Neural cell (in vitro differentiated cells): ENCODE data around the gene SEMA4F. TPM values are rescaled to one million over a fixed set of nuclear protein-coding genes. Genes with fewer than 3 reads are reported as not detected.
A peak's percentile ranks its signal among the peaks of the same experiment; 100 is the strongest.

Experiments used
- H2AFZ ChIP-seq: fragments of 200-600, 300-800 bp; sonication (generic), shearing (Covaris generic); 2 replicates; pipeline ENCODE4 v1.6.0; 2014; ENCODE audit warnings: low read depth, mild to moderate bottlenecking, antibody characterized with exemption, low read length, moderate library complexity
- H3F3A ChIP-seq: fragments of 200-600 bp; shearing (Covaris generic); 2 replicates; pipeline ENCODE4 v1.6.1; 2016; ENCODE audit warnings: mild to moderate bottlenecking, moderate library complexity, mixed read lengths, antibody characterized with exemption, low read length; ENCODE audit not compliant: insufficient read depth, poor library complexity, severe bottlenecking
- H3K27ac ChIP-seq: fragments of 200-600, 300-800 bp; sonication (generic), shearing (Covaris generic); 2 replicates; pipeline ENCODE4 v1.5.1; 2014; ENCODE audit warnings: mild to moderate bottlenecking, low read length, moderate library complexity
- H3K27me3 ChIP-seq: fragments of 300-800, 200-600 bp; sonication (generic), shearing (Covaris generic); 2 replicates; pipeline ENCODE4 v1.6.0; 2014; ENCODE audit warnings: mild to moderate bottlenecking, low read depth, low read length, moderate library complexity; ENCODE audit not compliant: insufficient read depth
- H3K36me3 ChIP-seq: fragments of 300-800, 200-600 bp; sonication (generic), shearing (Covaris generic); 2 replicates; pipeline ENCODE4 v1.5.1; 2014; ENCODE audit warnings: mild to moderate bottlenecking, antibody characterized with exemption, low read length, moderate library complexity; ENCODE audit not compliant: insufficient read depth
- H3K4me2 ChIP-seq: fragments of 300-800, 200-600 bp; sonication (generic), shearing (Covaris generic); 2 replicates; pipeline ENCODE4 v1.6.0; 2014; ENCODE audit warnings: mild to moderate bottlenecking, low read length
- H3K4me3 ChIP-seq: fragments of 300-800, 200-600 bp; sonication (generic), shearing (Covaris generic); 2 replicates; pipeline ENCODE4 v1.5.1; 2014; ENCODE audit warnings: mild to moderate bottlenecking, low read length, moderate library complexity
- H3K79me2 ChIP-seq: fragments of 200-600 bp; shearing (Covaris generic); replicated peaks from 2 replicates; pipeline ENCODE4 v1.6.0; 2014; ENCODE audit warnings: mild to moderate bottlenecking, low read length, moderate library complexity; ENCODE audit not compliant: insufficient read depth
- H3K9ac ChIP-seq: fragments of 300-800, 200-600 bp; sonication (generic), shearing (Covaris generic); 2 replicates; pipeline ENCODE4 v1.6.1; 2016; ENCODE audit warnings: mild to moderate bottlenecking, low read length, mixed read lengths
- H3K9me2 ChIP-seq: fragments of 200-600 bp; shearing (Covaris generic); 2 replicates; pipeline ENCODE4 v1.6.1; 2016; ENCODE audit warnings: mild to moderate bottlenecking, low read length, mixed read lengths; ENCODE audit not compliant: insufficient read depth
- H3K9me3 ChIP-seq: fragments of 200-600, 300-800 bp; sonication (generic), shearing (Covaris generic); 2 replicates; pipeline ENCODE4 v1.6.1; 2016; ENCODE audit warnings: mild to moderate bottlenecking, mixed run types, low read length, moderate library complexity, mixed read lengths
- H4K20me1 ChIP-seq: fragments of 200-600 bp; shearing (Covaris generic); 2 replicates; pipeline ENCODE4 v1.6.1; 2016; ENCODE audit warnings: mild to moderate bottlenecking, mixed run types; ENCODE audit not compliant: insufficient read depth
- EP300 ChIP-seq: fragments of 450-650 bp; conservative IDR thresholded peaks from 2 replicates; pipeline ENCODE4 v1.6.1; 2014; ENCODE audit warnings: antibody characterized with exemption, mild to moderate bottlenecking, moderate library complexity; ENCODE audit not compliant: poor library complexity, severe bottlenecking
- EZH2 ChIP-seq: fragments of 200-600, 300-800 bp; shearing (Covaris generic), sonication (generic); IDR thresholded peaks from 2 replicates; pipeline ENCODE4 v1.6.1; 2014; ENCODE audit warnings: antibody characterized with exemption, low read length, borderline replicate concordance, mild to moderate bottlenecking; ENCODE audit not compliant: insufficient read depth, poor library complexity, severe bottlenecking
- MXI1 ChIP-seq: fragments of 450-650 bp; conservative IDR thresholded peaks from 2 replicates; pipeline ENCODE4 v1.6.1; 2014; ENCODE audit warnings: antibody characterized with exemption, mild to moderate bottlenecking; ENCODE audit not compliant: poor library complexity, severe bottlenecking
- POLR2AphosphoS5 ChIP-seq: IDR thresholded peaks from 2 replicates; pipeline ENCODE4 v1.6.1; 2012
- RAD21 ChIP-seq: fragments of 450-650 bp; conservative IDR thresholded peaks from 2 replicates; pipeline ENCODE4 v1.6.1; 2014; ENCODE audit warnings: antibody characterized with exemption, mild to moderate bottlenecking, moderate library complexity
- REST ChIP-seq: IDR thresholded peaks from 2 replicates; pipeline ENCODE4 v1.6.1; 2012; ENCODE audit warnings: borderline replicate concordance
- SMC3 ChIP-seq: fragments of 450-650 bp; conservative IDR thresholded peaks from 2 replicates; pipeline ENCODE4 v1.6.1; 2014; ENCODE audit warnings: antibody characterized with exemption, mild to moderate bottlenecking, moderate library complexity; ENCODE audit not compliant: poor library complexity
- TAF1 ChIP-seq: IDR thresholded peaks from 2 replicates; pipeline ENCODE4 v1.6.1; 2012; ENCODE audit warnings: low read depth
- polyA plus RNA-seq: library from polyadenylated mRNA; depleted of rRNA; stranded (reverse); fragments of >200 nt; gene quantifications from 2 replicates; pipeline ENCODE4 v1.2.3, GENCODE V29; 2014
- TF ChIP-seq, protein P1 (sequence below): fragments of 450-650 bp; IDR thresholded peaks from 2 replicates; pipeline ENCODE4 v1.5.1; 2014; ENCODE audit warnings: antibody characterized with exemption, mild to moderate bottlenecking, moderate library complexity; ENCODE audit not compliant: poor library complexity, severe bottlenecking

Gene SEMA4F
- polyA plus RNA-seq, 1 donor from 2014 or later: 18.2 TPM

DNA sequence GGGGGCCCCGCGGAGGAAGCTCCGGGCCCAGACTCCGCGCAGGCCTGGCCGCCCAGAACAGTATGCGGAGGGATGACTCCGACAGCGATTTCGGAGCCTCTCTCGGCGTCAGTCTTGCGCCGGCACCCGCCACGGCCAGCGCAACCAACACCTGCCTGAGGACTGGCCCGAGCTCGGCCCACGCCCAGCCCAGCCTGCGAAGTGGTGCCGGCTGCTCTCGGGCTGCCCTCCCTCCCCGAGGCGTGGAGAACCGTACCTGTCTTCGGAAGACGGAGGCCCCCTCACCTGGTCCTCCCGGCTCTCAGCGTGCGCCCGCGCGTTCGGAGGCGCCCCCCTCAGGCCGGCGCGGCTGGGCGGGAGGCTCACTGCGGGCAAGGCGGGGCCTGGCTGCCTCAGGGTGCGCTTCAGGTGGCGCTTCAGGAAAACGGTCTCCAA, 6.0 kb upstream of the SEMA4F start, which contains the start of gene M1AP:
M1AP (minus strand) TSS at position 322 of the 435 bp plus-strand sequence. CDS start 8,055 bp downstream, outside the sequence.
- Histone ChIP-seq H3K9me2 (no peaks in the 10 kb centered on the region), H3K36me3 (no peaks in the 10 kb centered on the region), H3K27ac (no peak within 1 kb of the TSS), H3K9ac (no peak within 1 kb of the TSS), H3K79me2 (no peaks in the 10 kb centered on the region), H3K27me3 (peaks cover 7% of the 10 kb centered on the region), H3K4me2 (no peak within 1 kb of the TSS), H2AFZ (no peak within 1 kb of the TSS), H3K9me3 (no peaks in the 10 kb centered on the region), H4K20me1 (no peaks in the 10 kb centered on the region), H3F3A (no peaks in the 10 kb centered on the region), H3K4me3 (no peak within 1 kb of the TSS)
- TF ChIP-seq REST (no peak), EP300 (no peak), EZH2 (no peak), MXI1 (no peak), SMC3 (no peak), TAF1 (no peak), POLR2AphosphoS5 (no peak), RAD21 (no peak)
- TF ChIP-seq, protein P1, sequence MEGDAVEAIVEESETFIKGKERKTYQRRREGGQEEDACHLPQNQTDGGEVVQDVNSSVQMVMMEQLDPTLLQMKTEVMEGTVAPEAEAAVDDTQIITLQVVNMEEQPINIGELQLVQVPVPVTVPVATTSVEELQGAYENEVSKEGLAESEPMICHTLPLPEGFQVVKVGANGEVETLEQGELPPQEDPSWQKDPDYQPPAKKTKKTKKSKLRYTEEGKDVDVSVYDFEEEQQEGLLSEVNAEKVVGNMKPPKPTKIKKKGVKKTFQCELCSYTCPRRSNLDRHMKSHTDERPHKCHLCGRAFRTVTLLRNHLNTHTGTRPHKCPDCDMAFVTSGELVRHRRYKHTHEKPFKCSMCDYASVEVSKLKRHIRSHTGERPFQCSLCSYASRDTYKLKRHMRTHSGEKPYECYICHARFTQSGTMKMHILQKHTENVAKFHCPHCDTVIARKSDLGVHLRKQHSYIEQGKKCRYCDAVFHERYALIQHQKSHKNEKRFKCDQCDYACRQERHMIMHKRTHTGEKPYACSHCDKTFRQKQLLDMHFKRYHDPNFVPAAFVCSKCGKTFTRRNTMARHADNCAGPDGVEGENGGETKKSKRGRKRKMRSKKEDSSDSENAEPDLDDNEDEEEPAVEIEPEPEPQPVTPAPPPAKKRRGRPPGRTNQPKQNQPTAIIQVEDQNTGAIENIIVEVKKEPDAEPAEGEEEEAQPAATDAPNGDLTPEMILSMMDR: no peak

DNA sequence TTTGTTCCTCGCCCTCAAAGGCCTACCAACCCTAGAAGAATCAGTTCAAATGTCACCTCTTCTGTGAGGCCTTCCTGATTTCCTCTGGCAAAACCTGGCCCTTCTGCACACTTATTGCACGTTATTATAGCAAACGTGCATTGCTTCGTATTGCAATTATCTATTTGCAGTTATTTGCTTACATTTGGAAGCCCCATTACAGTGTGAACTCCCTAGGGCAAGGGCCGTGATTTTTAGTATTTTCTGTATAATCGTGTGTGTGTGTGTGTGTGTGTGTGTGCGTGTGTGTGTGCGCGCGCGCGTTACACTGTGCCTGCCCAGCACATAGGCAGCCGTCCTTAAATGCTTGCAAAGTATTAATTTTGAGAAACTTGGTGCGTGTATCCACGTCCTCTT, 460 bp upstream of the SEMA4F start:
- peak overlapping the region; percentile 56 for H2AFZ ChIP-seq
- no peaks in the 10 kb centered on the region for H3F3A ChIP-seq
- H3K79me2 ChIP-seq: no peaks in the 10 kb centered on the region
- no peaks in the 10 kb centered on the region for H3K9me2 ChIP-seq
- H3K27me3 ChIP-seq: peaks cover 5% of the 10 kb centered on the region
- no peaks in the 10 kb centered on the region for H4K20me1 ChIP-seq
- no peaks in the 10 kb centered on the region for H3K9me3 ChIP-seq
- peak overlapping the region; percentile 38 for H3K4me2 ChIP-seq
- H3K27ac ChIP-seq: no peak overlapping the region
- H3K9ac ChIP-seq: no peak overlapping the region
- peaks cover 5% of the 10 kb centered on the region for H3K36me3 ChIP-seq
- TF ChIP-seq MXI1 (no peak), EZH2 (no peak), SMC3 (no peak), RAD21 (no peak), REST (no peak), TAF1 (no peak)
- TF ChIP-seq, protein P1: no peak
- H3K4me3 ChIP-seq: peak overlapping the region; percentile 93
